Measurements from ENCODE around the gene MAPKAP1. TPM values are rescaled to one million over a fixed set of nuclear protein-coding genes. Genes with fewer than 3 reads are reported as not detected.

MAPKAP1 gene
- polyA plus RNA-seq, 3 donors = 39.9 to 57.5 (median 44.1) TPM

DNA sequence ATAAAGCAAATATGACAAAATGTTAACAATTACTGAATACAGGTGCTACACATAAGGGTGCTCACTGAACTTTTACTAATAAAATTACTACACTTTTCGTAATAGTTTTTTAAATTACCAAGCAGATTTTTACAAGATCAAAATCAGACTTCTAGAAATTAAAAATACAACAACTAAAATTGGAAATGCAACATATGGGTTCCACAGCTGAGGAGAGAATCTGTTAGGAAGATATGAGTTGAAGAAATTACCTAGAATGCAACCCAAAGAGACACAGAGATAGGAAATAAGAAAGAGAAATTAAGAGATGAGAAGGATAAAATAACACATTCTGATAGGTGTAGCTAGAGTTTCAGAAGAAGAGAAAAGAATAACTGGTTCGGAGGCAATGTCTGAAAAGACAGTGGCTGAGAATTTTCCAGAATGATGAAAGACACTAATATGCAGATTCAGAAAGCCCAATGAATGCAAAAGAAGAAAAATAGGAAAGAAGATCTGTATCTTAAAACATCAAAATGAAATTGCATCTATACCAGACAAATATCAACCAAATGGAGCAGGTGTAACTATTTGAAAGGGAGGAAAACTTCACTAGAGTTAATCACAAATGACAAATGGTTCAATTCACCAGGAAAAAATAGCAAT, 95.8 kb downstream of the MAPKAP1 start:
- H3K9me3 Mint-ChIP-seq = no peaks in the 10 kb centered on the region
- H3K36me3 Mint-ChIP-seq = peaks cover 5 to 6% of the 10 kb centered on the region in 2 donors
- H3K27me3 Mint-ChIP-seq (ENCODE audit: low read depth in 3 of 3) = no peaks in the 10 kb centered on the region
- no peak overlapping the region for H3K4me2 ChIP-seq (replicated peaks; ENCODE audit: extremely low read depth, low read length, poor library complexity, severe bottlenecking)
- no peaks in the 10 kb centered on the region for H3K36me3 ChIP-seq (replicated peaks in 1 of 2; ENCODE audit: control insufficient read depth in 1 of 2, insufficient read depth in 2 of 2, low read length in 2 of 2)
- H3K4me1 Mint-ChIP-seq = no peaks in the 10 kb centered on the region
- no peak overlapping the region for H3K4me3 Mint-ChIP-seq
- DNase-seq = no peak
- intact Hi-C loops (cut with micrococcal nuclease) = no loop called here
- no CpG with 5 or more reads among the region's 2 CpGs for WGBS (ENCODE audit: insufficient coverage)
- no peak overlapping the region for H3K27ac ChIP-seq (ENCODE audit: low read depth in 1 of 2, low read length in 2 of 2)
- no peaks in the 10 kb centered on the region for H3K27me3 ChIP-seq (ENCODE audit: control insufficient read depth in 2 of 2, insufficient read depth in 2 of 2, low read length in 2 of 2)
- H3K79me2 ChIP-seq (ENCODE audit: insufficient read depth, low read length) = peaks cover 54% of the 10 kb centered on the region
- H3K27ac Mint-ChIP-seq = no peak overlapping the region
- no peak overlapping the region for H3K4me3 ChIP-seq (replicated peaks in 1 of 3; ENCODE audit: low read depth in 2 of 3, low read length in 3 of 3)
- H3K9ac ChIP-seq (ENCODE audit: insufficient read depth, low read length, poor library complexity, severe bottlenecking) = no peak overlapping the region
- no peak overlapping the region for H2AFZ ChIP-seq (ENCODE audit: insufficient read depth, low read depth, low read length, poor library complexity, severe bottlenecking)
- TF ChIP-seq, protein P1, sequence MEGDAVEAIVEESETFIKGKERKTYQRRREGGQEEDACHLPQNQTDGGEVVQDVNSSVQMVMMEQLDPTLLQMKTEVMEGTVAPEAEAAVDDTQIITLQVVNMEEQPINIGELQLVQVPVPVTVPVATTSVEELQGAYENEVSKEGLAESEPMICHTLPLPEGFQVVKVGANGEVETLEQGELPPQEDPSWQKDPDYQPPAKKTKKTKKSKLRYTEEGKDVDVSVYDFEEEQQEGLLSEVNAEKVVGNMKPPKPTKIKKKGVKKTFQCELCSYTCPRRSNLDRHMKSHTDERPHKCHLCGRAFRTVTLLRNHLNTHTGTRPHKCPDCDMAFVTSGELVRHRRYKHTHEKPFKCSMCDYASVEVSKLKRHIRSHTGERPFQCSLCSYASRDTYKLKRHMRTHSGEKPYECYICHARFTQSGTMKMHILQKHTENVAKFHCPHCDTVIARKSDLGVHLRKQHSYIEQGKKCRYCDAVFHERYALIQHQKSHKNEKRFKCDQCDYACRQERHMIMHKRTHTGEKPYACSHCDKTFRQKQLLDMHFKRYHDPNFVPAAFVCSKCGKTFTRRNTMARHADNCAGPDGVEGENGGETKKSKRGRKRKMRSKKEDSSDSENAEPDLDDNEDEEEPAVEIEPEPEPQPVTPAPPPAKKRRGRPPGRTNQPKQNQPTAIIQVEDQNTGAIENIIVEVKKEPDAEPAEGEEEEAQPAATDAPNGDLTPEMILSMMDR (IDR thresholded peaks at IDR 0.05) = no peak
- H3K9me3 ChIP-seq (replicated peaks in 1 of 2; ENCODE audit: control insufficient read depth in 1 of 2, insufficient read depth in 1 of 2, low read length in 2 of 2) = no peaks in the 10 kb centered on the region
- H3K4me1 ChIP-seq (ENCODE audit: control insufficient read depth in 1 of 2, insufficient read depth in 2 of 2, low read length in 2 of 2) = no peaks in the 10 kb centered on the region
- peaks cover 62% of the 10 kb centered on the region for H4K20me1 ChIP-seq (ENCODE audit: insufficient read depth, low read length)

DNA sequence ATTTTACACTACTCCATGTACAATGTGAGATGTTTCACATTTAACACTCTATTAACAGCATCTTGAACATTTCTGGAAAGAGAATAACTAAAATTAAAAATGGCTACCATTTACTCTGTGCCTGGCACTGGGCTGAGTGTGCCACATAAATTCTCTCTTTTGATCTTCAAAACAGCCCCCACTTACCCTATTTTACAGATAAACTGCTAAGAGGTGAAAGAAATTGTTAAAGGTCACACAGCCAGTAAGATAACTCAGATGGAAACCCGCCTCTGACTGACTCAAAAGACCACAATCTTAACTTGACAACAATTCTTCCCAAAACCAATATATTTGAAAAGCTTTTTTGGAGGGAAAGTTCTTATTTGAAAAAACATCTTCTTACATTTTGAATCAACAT, 97.3 kb downstream of the MAPKAP1 start:
- H3K9me3 Mint-ChIP-seq = no peaks in the 10 kb centered on the region
- H3K27me3 ChIP-seq (ENCODE audit: control insufficient read depth in 2 of 2, insufficient read depth in 2 of 2, low read length in 2 of 2) = no peaks in the 10 kb centered on the region
- intact Hi-C loops (cut with micrococcal nuclease) = no loop called here
- H3K27ac Mint-ChIP-seq = no peak overlapping the region
- no peak overlapping the region for H2AFZ ChIP-seq (ENCODE audit: insufficient read depth, low read depth, low read length, poor library complexity, severe bottlenecking)
- no peaks in the 10 kb centered on the region for H3K4me1 ChIP-seq (ENCODE audit: control insufficient read depth in 1 of 2, insufficient read depth in 2 of 2, low read length in 2 of 2)
- H3K27me3 Mint-ChIP-seq (ENCODE audit: low read depth in 3 of 3) = no peaks in the 10 kb centered on the region
- no peaks in the 10 kb centered on the region for H3K9me3 ChIP-seq (replicated peaks in 1 of 2; ENCODE audit: control insufficient read depth in 1 of 2, insufficient read depth in 1 of 2, low read length in 2 of 2)
- no peak overlapping the region for H3K9ac ChIP-seq (ENCODE audit: insufficient read depth, low read length, poor library complexity, severe bottlenecking)
- peaks cover 6 to 9% of the 10 kb centered on the region in 2 donors for H3K36me3 Mint-ChIP-seq
- no CpG with 5 or more reads among the region's 1 CpG for WGBS (ENCODE audit: insufficient coverage)
- H4K20me1 ChIP-seq (ENCODE audit: insufficient read depth, low read length) = peaks cover 67% of the 10 kb centered on the region
- TF ChIP-seq, protein P1 (IDR thresholded peaks at IDR 0.05) = no peak
- no peak overlapping the region for H3K4me2 ChIP-seq (replicated peaks; ENCODE audit: extremely low read depth, low read length, poor library complexity, severe bottlenecking)
- DNase-seq = no peak
- no peak overlapping the region for H3K4me3 ChIP-seq (replicated peaks in 1 of 3; ENCODE audit: low read depth in 2 of 3, low read length in 3 of 3)
- no peaks in the 10 kb centered on the region for H3K36me3 ChIP-seq (replicated peaks in 1 of 2; ENCODE audit: control insufficient read depth in 1 of 2, insufficient read depth in 2 of 2, low read length in 2 of 2)
- H3K4me1 Mint-ChIP-seq = no peaks in the 10 kb centered on the region
- no peak overlapping the region for H3K4me3 Mint-ChIP-seq
- peaks cover 46% of the 10 kb centered on the region for H3K79me2 ChIP-seq (ENCODE audit: insufficient read depth, low read length)
- no peak overlapping the region for H3K27ac ChIP-seq (ENCODE audit: low read depth in 1 of 2, low read length in 2 of 2)
